HG03175 (cell line): ENCODE data around the gene ZNF536.

Source experiments
- ATAC-seq: cut with Tn5 transposase; IDR thresholded peaks from one replicate; pipeline ENCODE4 v1.9.1; 2021; ENCODE audit warnings: mild to moderate bottlenecking, moderate library complexity; ENCODE audit not compliant: unreplicated experiment

ZNF536 gene

DNA sequence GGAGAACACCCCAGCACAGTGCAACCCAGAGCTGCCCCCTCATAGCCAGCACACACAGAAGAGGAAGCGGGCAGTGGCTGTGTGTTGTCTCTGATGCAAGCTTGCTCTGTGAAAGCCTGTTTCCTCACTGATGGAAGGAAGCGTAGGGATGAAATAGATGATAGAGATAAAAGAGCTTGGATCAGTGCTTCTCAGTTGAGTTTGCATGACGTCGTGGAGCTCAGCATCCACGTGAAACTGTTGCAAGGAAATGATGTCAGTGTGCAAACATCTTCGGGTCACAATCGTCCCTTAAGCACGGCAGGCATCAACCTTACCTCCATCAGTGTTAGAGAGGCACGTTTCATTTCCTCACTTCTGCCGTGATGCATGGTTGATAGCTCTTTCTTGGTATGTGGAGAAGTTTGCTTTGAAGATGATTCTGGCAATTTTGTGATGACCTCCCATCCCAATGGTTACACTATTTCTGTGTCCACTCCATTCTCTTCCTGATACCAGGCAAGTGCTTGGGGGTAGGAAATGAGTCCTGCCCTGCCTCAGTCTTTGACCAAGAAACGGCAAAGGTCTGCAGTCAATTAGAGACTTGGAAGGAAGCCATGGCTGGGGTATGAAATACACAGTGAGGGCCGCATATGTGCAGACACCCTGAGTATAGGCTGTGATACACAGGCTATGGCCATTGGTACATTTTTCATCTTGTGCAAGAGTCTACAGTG is 183.0 kb downstream of the ZNF536 start:
- no peak for ATAC-seq

DNA sequence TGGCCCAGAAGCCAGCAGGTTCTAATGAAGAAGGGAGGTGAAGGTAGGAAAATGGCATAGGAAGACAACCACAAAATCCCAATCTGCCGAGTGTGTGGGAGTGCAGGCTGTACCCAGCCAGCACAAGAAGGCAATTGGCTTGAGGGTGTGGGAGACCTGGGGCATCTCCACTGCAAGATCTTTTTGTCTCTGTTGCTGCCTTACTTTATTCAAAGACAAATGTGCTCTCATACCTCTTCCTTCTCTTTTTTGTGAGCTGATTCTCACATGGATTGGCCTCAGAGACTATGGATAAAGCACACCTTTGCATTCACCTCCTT is 183.6 kb downstream of the ZNF536 start:
- no peak for ATAC-seq

DNA sequence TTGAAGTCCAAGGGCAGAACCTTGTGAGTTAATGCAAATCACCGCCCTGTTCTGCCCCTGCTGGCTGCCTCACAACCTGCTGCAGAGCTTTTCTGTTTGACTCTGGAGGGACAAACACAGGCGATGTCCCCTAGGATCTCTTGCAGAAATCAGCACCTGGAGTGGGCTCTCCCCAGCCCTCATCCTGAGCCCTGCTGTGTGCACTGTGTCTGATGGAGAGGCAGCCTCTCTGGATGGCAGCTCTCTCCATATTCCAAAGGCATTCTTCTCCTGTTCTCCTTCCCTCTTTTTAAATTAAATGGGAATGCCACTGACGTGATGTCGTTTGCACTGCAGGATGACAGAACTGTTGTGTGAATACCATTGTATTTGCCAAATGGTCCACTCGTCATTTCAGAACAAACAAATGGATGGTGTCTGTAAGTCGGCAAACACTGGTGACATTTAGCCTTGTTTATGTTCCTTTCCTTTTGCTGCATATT is 184.1 kb downstream of the ZNF536 start:
- no peak for ATAC-seq

DNA sequence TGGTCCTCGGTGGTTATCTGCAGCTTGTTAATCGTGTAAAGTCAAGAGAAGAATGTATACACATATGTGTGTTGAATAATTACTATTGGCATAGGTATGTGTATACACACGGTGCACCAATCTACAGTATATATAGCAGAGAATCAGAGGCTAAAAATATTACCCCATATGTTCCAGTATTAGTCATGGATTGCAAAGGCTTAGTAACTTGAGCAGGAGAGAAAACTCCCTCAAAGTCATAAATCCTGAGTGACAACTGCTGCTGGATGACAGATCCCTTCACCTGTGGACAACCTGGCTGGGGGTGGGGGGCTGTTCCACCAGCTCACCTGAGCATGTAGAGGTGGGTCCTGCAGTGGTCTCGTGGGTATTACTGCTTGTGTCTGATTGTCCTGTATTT is 185.0 kb downstream of the ZNF536 start:
- ATAC-seq, result no peak

DNA sequence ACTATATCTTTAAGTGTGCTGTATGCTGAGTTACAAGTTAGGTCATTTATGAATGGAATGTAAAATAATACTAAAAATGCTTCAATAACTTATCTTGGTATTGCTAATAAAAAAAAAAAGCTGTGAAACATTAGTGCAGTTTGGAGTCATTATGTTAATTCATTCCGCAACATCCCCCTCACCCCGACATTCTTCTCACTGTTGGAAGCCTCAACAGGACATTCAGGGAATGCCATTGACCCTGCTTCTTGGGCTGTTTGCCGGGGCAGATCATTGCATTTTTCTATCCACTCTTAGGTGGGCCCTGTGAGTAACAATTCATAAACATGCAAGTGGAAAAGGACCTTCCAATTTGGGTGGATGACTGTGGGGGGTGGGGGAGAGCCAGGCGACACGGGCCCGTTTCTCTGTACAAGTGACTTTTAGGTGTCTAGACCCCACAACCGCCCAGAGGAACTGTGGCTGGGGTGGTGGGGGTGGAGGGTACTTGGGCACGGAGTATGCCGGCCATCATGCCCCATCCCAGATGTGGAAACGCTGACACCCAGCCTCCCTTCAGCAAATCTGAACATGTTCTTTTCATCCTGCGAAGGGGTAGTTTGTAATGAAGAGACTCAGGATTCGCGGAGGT is 185.9 kb downstream of the ZNF536 start:
- no peak for ATAC-seq

DNA sequence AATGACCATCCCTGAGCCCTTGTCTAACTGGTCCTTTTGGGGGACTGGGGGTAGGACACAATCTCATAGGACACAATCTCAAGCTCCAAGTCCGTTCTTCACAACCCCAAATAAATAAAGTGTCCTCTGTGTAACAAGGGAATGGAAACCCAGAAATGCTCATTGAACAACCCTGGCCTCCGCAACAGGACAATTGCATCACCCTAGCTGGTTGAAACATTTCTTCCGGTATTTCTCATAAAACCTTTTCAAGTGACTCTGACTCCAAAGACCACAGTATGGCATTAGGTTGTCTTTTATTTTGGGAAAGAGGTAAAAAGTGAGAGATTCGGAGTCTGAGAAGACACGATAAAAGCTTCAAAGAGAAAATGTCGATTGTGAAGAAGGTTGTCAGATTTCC is 186.6 kb downstream of the ZNF536 start:
- no peak for ATAC-seq

DNA sequence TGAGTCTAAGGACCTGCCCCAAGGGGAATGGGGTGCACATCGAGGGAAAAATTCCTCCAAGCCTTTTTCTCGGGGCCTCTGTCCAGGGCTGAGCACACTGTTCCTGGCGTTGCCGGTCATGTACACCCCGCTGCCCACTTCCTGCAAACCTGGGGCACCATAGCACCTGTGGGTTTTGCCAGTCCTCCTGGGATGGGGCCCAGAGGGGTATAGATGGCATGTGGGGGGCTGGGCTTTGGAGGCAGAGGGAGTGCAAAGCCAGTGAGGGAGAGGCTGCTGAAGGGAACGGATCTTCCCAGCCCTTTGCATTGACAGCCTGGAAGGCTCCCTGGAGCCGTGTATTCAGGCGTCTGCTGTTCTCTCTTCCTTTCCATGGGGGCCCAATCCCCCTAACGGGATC is 187.3 kb downstream of the ZNF536 start:
- no peak for ATAC-seq

DNA sequence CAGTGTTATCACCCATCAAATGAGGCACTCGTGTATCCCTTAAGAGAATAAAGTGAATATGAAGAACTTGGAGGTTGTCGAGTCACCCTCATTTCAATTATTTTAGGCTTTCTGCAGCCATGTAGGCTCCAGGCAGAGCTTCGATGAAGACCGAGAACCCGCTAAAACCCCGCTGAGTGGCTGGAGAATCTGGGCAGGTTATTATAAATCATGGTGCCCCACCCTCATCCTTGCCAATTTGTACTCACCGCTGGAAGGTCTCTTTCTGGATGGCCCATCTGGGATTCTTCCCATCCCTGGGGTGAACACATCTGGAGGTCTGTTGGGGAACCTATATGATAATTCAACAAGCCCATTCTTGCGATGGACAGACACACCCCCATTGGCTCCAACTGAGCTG is 190.8 kb downstream of the ZNF536 start:
- no peak for ATAC-seq

DNA sequence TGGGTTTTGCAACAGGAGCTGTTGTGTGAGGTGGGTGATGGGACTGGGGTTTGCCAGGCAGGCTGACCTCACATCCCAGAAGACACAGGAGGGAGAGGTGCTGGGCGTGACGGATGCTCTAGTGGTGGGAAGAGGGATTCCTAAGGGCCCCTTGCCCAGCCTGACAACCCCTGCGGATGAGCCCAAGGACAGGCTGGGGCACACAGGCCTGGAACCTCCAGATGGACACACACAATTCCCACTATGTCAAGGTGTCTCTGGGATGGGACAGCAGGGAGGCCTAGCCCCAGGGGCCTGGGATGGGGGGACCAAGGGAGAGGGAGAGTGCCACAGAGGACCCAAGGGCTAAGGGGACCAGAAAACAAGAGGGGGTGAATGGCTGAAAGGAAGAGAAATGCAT is 191.5 kb downstream of the ZNF536 start:
- ATAC-seq, result no peak

DNA sequence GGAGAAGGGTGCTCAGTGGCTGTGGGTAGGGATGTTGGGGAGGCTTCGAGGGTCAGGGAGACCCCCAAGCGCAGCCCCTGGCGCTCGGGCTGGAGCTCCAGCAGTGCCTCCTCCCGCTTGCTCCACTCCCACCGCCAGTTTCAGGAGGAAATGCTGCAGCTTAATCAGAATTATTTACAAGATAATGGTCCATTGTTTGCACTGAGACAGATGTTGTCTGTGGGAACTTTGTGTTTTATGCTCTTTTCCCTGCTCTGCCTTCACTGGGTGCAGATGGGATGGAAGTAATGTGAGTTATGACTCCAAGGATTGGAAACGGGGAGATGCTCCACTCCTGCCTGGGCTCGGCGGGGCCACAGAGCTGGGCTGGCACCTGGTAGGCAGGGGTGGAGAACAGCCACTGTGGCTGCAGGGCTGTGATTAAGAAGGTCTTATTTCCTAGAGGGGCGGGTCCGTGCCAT is 192.4 kb downstream of the ZNF536 start:
- ATAC-seq, result no peak

DNA sequence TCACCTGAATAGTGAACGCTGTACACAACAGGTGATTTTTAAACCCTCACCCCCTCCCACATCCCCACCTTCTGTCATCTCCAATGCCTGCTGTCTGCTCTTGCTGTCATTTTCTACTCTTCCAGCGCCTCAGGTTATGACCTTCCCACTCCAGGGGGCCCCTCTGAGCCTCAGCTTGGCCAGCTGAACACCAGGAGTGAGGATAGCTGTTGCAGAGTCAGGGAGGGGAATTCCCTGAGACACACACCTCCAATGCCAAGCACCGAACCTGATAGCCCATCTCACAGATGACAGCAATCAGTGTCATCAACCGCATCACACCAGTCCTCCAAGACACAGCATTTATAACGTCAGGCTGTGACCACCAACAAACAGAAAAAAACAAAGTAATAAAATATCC is 193.5 kb downstream of the ZNF536 start:
- ATAC-seq, result no peak

DNA sequence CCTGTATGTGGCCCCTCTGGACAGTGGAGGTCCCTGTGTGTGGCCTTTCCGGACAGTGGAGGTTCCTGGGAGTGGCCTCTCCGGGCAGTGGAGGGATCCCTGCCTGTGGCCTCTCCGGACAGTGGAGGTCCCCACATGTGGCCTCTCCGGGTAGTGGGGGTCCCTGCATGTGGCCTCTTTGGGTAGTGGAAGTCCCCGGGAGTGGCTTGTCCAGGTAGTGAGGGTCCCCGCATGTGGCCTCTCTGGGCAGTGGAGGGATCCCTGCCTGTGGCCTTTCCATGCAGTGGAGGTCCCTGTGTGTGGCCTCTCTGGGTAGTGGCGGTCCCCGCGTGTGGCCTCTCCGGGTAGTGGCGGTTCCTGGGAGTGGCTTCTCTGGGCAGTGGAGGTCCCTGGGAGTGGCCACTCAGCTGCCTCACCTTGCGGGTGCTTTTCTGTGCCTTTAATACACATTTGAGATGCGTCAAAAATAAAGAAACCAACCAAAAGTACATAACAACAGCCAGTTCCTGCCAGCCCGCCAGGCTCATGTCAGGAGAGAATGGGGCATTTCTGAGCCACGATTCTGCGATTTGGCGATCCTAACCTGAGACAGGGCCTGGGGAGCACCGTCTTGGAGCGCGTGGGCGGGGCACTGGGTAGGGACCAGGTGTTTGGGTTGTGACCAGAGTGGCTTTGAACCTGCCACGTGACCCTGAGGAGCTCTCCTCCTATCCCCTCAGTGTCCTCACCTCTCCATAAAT is 194.7 kb downstream of the ZNF536 start:
- no peak for ATAC-seq

DNA sequence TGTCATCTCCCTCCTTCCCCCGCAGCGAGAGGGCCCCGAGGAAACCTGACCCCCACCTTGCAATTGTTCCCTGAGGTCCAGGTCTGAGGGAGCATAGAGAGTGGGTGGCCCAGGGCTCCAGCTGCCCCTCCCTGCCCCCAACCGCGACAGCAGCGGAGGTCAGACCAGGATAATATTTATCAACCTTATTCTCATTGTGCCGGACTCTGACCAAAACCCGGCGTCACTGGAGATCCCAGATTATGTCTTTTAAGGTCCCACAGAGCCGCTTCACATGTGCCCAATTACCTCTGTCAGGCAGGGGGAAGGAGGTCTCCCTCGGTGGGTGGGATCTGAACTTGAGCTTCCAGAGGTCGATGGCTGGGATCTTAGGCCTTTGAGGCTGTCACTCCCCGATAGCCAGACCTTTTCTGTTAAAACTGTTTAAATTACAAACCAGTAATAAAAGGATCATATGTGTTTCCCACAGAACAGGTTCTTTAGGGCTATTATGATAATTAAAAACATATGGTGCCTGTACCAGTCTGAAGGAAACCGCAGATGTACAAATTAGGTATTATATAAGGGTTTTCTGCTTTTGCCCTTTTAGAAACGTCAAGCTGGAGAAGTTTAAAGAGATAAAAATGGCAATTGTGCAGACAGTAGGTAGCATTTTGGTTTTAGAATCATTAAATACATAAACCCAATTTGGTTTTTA is 195.5 kb downstream of the ZNF536 start:
- ATAC-seq, result no peak

DNA sequence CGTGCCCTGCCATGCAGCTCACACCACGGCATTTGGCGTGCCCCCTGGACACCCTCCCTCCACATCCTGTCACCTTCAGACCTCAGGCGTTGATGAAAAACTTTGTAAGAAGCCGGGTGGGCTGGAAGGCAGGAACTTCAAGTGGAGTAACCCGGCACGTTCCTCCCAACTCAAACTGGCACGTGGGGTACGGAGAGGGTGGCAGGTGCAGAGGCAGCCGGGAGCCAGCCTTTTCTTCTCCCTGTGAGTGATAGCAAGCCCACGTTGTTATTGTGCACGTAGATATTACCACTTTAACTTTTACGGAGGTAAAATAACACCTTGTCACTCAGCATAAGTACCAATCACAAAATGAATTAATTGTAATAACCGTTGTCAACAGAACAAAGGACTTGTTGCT is 198.0 kb downstream of the ZNF536 start:
- no peak for ATAC-seq

DNA sequence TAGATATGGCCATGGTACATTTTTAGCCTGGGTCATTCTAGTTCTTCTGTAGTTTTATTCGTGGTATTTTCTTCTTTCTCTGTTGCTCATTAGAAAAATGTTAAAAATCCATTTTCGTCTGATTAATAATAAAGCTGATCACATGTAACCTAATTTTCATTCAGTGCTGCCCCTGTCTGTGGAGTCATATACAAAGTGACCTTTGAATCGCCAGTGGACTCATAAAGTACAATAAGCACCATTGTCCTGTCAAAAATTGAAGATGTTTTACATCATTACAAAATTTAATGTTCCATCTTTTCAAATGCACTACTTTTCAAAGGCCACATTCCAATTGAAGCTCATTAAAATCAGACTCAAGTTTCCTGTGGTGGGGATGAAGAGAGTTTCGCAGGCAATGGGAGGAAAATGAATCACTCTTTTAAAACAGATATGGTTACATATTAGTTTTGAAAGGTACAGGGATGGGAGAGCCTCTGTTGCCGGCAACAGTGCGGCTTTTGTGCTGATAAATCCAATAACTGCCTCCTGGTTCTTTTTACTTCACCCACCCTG is 205.4 kb downstream of the ZNF536 start:
- no peak for ATAC-seq

DNA sequence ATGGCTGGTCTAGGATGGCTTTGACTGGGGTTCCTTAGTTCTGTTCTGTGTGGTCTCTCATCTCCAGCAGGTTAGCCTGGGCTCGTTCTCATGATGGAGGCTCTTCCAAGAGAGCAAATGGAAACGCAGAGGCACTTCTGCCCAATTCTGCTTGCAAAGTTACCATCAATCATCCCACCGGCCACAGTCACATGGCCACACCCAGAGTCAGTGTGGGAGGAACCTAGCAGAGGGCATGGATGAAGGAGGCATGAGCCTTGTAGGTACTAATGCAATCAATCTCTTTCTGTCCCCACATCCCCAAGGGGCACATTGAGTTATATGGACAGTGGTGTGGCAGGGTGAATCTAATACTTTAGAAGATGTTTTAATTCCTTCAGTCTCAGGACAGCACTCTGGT is 207.2 kb downstream of the ZNF536 start:
- ATAC-seq, result no peak

DNA sequence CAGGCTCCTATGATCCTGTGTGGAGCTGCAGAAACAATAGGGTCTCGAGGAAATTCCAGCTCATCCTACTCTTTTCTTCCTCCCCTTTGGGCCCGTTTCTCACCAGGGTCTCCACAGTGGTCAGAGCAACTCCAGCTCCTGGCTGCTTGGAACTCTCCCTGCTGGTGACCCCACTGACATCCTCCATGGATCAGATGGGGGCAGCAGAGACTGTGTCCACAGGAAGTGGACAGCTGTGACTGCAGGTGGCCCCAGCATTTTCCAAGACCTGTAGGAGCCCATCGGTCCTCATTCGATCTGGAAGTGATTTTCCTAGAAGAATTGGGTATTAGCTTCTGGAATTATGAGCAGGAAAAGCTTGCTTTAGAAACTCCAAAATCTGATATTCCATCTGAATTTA is 208.5 kb downstream of the ZNF536 start:
- ATAC-seq, result no peak

DNA sequence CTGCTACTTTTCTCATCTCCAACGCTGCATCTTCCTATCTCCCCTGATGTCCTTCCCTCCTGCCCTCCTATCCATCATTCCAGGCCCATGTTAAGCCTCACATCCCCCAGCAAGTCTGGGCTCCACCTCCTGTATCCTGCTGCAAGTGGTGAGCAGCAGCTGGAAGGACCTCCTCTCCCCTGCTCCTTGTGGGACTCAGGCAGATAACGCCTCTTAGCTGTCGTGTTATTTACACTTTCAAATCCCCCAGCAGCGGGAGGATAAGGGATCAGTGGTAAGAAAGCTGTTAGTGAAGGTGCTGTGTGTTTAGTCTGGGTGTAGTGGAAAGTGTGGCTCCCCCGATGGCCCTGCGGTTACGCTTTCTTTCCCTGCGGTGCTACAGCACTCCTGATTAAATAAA is 211.9 kb downstream of the ZNF536 start:
- no peak for ATAC-seq

DNA sequence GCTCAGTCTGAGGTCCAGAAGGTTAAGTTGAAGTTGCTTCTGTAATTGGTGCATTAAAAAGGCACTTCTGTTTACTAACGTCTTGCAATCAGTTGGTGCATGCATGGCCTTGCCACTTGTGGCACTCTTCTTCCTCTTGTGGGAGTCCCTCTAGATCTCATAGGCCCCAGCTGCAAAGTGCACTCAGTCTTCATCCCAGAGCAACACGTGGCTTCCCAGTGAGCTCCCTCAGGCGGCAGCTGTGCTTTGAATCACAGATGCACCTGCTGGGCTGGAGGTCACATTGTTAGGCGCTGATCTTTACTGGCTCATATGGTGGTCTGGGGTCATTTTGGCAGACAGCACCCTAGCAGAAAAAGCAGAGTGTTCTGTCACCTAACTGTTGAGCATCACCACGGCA is 215.7 kb downstream of the ZNF536 start:
- ATAC-seq, result no peak

DNA sequence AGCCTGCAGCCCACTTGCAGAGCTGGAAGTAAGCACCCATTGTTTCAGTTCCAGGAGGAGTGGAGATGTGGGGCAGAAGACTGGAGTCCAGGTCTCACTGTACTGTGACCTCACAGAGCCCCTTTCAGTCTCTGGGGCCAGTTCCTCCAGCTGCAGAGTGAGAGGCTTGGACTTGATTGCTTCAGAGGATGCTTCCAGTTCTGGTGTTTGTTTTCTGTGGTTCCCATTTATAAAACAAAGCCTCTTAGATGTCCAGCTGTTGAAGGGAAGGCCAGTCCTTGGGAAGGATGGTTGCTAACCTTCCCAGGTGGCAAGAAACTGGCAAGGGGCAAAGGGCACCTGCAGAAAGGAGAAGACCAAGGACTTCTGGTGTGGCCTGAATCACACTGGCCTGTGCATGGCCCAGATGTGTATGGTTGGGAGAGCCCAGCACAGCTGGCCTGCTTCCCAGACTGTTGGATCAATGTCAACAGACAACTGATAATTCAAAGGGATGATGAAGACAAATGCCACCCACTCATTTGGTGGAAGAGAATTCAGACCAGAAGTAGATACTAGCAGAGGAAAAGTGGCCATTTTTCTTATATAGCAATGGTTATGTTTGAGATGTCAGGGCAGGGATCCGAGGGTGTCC is 218.5 kb downstream of the ZNF536 start:
- ATAC-seq, result no peak

DNA sequence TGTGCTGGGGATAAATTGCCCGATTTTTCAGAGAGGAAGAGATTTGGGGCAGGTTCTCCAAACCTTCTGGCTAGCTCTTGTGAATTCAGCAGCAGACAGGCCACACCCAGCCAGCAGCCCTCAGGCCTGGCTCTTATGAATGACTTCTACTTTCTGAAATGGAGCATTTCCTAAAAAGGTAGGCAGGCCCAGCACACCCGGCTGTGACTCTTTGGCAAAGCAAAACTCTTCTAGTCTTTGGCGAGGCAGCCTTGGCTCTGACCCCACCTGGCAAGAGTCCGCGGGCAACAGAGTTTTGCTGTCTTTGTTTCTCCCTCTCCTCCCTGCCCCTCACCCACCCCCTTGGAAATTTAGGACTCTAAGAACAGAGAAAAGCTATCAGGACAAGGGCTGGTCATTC is 221.2 kb downstream of the ZNF536 start:
- ATAC-seq, result no peak
